OCI-M2 (cell line): Measurements from ENCODE around the gene PVR.
"Not testable (repeated sequence)": the region's sequence is repeated elsewhere in the genome, so short reads cannot be mapped to it uniquely, and the experiment has no call there.

Source experiments
- DNase-seq: peaks from one replicate; lab custom pipeline; 2025; ENCODE audit not compliant: unreplicated experiment; lab: John Stamatoyannopoulos, UW

The PVR gene

DNA sequence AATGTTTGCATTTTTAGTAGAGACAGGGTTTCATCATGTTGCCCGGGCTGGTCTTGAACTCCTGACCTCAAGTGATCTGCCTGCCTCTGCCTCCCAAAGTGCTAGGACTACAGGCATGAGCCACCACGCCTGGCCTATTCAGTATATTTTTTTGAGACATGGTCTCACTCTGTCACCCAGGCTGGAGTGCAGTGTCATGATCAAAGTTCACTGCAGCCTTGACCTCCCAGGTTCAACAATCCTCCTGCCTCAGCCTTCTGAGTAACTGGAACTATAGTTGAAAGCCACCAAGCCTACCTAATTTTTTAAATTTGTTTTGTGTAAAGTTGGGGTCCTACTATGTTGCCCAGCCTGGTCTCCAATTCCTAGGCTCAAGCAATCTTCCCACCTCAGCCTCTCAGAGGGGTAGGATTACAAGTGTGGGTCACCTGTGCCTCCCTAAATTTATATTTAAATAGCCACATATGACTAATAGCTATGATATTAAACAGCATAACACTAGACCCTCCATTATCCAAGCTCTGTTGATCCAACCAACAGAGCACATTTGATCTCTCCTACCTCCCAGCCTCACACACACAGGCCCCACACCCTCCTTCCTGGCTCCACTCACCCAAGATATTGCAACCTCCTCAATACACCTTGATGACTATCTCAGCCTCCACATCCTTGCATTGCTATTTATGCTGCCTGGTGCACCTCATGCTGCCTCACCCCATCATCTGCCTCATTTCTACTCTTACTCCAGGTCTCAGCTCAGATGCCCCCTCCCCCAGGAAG lies 25.5 kb downstream of the PVR start:
- DNase-seq: no peak

DNA sequence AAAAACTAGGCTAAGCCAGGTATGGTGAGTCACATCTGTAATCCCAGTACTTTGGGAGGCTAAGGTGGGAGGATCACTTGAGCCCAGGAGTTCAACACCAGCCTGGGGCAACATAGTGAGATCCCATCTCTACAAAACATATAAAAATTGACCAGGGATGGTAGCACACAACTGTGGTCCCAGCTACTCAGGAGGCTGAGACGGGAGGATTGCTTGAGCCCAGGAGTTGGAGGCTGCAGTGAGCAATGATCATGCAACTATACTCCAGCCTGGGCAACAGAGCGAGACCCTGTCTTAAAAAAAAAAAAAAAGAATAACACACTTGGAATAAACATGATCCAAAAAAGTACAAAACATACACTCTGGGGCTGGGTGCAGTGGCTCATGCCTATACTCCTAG lies 26.3 kb downstream of the PVR start:
- DNase-seq: not testable (repeated sequence)

DNA sequence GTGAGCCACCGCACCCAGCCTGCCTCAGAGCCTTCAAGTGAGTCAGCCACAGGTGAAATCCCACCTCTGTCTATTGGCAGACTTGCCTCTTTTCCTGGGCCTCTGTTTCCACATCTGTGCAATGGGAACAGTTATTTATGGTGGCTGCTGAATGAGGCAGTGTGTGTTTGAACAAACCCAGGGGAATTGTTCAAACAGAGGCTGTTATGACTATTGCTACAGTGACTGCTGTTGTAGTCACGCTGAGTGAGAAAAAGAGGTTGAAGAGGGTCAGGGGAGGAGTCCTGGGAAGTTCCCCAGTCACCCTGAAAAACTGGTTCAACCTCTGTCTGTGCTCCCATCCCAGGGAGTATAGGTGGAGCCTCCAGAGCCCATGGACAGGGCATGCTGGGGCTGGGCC lies 27.7 kb downstream of the PVR start, which contains the start of gene CEACAM19:
CEACAM19 (plus strand) TSS at position 83 of the 400 bp plus-strand sequence. CDS start 450 bp downstream, outside the sequence.
- no peak for DNase-seq

DNA sequence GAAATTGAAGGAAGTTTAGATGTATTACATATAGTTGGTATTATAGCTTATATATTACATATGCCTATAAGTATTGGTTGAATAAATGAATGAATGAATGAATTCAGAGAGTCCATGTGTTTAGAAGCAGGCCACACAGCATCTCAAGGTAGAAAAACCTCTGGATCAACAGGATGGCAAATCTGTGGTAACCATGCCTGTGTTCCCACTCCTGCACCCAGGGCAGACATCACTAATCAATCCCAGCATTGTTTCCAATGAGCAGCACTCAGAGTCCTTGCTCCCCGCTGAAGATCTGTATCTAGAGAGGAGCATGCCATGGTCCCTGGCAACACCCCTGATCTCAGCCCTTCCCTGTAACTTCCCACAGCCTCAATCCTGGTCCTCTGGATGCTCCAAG lies 28.5 kb downstream of the PVR start:
- no peak for DNase-seq

DNA sequence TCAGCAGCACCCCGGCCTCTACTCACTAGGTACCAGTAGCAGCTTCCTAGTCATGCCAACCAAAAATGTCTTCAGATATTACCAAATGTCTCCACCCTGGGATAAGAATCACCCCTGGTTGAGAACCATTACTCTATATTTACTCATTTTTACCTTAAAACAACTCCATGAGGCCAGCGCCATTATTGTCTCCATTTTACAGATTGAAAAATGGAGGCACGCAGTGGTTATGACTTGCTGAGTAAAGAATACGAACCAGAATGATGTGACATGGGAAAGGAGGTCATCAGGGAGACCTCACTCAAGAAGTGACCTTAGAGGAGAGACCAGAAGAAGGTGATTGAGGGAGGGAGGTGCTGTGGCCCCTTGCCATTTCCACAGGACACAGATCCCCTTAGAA lies 29.8 kb downstream of the PVR start:
- no peak for DNase-seq

DNA sequence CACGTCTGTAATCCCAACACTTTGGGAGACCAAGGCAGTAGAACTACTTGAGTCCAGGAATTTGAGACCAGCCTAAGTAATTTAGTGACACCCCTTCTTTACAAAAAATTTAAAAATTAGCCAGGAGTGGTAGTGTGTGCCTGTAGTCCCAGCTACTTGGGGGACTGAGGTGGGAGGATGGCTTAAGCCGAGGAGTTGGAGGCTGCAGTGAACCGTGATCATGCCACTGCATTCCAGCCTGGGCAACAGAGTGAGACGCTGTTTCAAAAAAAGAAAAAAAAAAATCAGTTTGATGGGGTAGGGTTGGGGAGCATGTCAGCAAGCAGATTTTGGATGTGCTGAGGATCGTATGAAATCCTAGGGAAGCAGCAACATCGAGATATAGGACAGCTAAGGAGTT lies 31.8 kb downstream of the PVR start:
- DNase-seq: no peak

DNA sequence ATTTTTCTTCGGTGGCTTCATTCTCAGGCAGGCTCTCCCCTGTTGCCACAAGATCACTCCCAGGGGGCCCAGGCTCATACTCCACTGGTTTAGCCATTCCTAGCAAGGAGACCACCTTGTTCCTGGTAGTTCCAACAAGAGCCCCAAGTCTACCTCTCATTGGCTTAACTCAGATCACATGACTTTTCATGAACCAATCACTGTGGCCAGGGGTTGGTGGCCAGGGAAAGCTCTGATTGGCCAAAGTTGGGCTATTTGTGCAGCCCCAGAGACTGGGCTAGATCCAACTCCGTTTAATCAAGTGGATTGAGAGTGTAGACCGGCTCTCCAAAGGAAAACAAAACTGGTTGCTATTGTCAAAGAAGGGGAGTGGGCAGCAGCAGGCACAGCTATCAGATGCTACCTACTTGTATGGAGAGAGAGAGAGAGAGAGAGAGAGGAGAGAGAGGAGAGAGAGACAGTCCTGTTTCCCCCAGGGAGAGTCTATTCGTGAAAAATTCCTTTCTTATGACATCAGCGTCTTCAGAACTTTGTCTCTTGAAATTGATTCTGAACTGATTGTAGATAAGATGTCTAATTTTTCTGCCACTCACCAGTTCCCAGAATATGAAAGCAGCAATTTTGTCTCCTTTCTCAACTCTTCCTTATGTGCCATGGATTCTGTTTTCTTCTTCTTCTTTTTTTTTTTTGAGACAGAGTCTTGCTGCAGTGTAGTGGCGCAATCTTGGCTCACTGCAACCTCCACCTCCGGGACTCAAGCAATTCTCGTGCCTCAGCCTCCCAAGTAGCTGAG lies 33.5 kb downstream of the PVR start:
- DNase-seq: no peak

DNA sequence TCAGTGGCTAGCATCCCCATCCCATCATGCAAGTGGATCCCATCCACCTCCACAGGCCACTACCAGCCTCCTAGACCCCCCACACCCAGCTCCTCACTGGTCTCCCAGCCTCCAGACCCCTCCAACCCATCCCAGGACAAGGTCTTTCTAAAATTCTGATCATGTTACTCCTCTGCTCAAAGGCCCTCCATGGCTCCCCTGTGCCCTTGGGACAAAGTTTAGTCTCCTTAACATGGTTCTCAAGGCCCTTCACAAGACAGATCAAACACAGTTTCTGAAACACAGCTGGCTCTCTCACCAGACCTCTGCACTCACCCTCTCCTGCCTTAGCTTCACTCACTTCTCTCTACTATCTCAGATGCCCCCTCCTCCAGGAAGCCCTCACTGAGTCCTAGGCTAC lies 36.8 kb downstream of the PVR start:
- DNase-seq: no peak

DNA sequence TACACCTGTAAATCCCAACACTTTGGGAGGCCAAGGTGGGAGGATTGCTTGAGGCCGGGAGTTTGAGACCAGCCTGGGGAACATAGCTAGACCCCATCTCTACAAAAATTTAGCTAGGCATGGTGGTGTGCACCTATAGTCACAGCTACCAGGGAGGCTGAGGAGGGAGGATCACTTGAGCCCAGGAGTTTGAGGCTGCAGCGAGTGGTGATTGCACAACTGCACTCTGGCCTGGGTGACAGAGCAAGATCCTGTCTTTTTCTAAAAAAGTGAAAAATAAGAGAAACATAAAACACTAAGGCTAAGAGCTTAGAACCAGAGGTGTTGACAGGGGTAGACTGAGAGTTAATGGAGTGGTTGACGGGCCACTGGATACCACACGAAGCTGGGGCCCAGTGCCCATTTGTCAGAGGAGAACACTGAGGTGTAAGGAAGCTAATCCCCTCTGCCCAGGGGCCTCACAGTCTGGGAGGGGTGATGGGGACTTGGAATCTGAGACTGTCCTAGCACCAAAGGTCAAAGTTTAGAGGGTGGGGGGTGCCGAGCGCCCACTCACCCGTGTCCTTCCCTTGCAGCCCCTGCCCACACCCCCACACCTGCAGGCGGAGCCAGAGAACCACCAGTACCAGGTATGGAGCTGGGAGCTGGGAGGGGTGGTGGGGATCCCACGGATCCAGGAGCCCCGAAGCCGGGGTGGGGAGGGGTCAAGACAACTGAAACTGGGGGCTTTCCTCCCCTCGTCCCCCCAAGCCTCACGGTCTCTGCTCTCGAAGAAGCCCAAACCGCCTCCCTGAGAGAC lies 38.5 kb downstream of the PVR start:
- DNase-seq: no peak

DNA sequence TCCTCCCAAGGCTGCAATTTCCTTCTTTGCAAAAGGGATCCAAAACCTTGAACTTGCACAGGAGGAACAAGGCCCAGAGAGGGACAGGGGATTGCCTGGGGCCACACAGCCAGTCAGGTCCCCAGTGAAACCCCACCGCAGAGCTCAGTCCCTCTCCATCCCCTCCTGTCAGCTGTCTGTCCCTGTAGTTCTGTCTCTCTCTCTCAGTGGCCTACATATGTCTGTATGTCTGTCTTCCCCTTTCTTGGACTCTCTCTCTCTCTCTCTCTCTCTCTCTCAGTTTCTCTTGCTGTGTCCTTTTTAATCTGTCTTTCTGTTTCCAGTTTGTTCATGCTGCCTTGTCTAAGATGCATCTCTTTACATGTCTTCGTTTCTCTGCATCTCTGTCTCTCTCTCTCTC lies 39.1 kb downstream of the PVR start:
- DNase-seq: no peak

DNA sequence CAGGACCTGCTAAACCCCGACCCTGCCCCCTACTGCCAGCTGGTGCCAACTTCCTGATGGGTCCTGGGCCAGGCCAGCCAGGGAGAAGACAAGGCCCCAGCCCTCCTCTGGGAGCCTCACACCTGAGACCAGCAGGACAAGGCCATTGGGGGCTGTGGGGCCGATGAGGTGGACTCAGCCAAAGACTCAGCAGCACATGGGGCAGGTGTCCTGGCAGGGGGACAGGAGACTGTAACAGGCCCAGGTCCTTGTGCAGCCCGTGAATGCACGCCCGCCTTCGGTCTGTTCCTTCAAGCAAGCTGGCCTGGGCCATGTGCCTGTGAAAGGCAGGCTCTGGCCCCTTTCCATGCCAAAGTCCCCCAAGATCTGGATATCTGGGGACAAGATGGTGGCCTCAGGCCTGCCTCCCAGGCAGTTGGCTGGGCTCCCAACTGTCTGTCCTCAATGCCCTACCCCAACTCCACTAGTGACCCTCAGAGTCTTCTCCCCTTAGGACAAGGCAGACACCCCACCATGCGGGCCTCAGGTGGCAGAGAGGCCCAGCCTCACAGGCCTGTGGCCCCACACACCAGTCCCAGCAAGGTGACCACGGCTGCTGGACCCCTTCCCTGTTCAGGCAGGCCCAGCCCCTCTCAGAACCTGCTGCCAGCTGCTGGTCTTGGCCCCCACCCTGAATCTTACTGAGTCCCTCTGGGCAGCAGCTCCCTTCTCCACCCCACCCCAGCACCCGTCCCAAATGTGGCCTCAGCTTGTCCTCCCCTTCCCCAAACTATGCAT lies 39.9 kb downstream of the PVR start:
- no peak for DNase-seq

DNA sequence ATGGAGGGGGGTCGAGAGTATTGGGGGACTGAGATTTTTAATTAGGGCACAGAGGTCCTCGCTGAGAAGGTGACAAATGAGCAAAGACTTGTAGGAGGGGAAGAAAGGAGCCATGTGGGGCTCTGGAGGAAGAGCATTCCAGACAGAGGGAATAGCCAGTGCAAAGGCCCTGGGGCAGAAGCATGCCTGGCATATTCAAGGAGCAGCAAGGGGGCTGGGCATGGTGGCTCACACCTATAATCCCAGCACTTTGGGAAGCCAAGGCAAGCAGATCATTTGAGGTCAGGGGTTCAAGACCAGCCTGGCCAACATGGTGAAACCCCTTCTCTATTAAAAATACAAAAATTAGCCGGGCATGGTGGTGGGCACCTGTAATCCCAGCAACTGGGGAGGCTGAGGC lies 40.7 kb downstream of the PVR start:
- not testable (repeated sequence) for DNase-seq

DNA sequence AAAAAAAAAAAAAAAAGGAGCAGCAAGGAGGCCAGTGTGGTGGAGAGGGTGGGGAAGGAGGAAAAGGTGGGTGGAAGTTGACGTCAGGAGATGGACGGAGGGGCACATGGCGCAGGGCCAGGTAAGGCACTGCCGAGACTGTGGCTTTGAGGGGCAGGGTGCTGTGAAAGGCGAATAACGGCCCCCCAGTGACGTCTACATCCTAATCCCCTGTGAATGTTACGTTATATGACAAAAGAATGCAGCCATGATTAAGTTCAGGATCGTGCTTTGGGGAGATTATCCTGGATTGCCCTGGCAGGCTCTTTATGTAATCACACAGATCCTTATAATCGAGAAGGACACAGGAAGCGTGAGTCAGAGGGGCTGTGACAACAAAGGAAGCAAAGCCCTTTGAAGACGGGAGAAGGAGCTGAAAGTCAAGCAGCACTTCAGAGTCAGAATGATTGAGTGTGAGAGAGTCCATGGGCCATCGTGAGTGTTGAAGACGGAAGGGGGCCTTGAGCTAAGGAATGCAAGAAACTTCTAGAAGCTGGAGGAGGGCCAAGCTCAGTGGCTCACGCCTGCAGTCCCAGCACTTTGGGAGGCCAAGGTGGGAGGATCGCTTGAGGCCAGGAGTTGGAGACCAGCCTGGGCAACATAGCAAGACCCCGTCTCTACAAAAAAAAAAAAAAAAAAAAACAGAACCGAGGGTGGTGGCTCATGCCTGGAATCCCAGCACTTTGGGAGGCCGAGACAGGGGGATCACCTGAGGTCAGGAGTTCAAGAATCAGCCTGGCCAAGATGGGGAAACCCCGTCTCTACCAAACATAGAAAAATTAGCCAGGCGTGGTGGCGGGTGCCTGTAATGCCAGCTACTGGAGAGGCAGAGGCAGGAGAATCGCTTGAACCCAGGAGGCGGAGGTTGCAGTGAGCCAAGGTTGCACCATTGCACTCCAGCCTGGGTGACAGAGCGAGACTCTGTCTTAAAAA lies 41.5 kb downstream of the PVR start:
- no peak for DNase-seq

DNA sequence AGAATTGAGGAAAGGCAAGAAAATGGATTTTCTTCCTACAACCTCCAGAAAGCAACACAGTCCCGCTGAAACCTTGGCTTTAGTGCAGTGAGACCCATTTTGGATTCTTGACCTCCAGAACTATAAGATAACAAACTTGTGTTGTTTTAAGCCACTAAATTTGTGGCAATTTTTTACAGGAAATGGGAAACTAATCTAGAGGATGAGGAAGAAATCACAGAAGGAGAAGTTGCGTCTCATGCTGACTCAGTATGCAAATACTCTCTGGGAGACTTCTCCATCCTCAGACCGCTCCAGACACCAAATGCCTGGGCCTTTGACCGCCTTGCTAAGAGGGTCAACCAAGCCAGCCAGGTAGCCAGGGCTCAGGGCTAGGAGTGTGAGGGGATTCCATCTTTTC lies 42.2 kb downstream of the PVR start:
- DNase-seq: no peak

DNA sequence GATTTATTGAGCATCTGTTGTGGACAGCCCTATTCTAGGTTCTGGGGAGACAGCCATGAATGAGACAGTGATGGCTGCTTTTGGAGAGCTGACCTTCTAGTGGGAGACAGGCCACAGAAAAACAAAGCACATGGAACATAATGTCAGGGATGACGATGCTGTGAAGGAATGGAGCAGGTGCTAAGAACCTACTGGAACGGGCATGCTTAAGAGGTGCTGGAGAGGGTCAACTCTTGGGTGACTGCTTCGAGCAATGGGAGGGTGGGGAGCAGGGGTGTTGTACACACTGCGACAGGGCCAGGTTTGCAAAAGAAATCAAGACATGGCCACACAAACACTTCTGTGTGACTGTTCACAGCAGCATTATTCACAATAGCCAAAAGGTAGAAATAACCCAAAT lies 43.2 kb downstream of the PVR start:
- no peak for DNase-seq

DNA sequence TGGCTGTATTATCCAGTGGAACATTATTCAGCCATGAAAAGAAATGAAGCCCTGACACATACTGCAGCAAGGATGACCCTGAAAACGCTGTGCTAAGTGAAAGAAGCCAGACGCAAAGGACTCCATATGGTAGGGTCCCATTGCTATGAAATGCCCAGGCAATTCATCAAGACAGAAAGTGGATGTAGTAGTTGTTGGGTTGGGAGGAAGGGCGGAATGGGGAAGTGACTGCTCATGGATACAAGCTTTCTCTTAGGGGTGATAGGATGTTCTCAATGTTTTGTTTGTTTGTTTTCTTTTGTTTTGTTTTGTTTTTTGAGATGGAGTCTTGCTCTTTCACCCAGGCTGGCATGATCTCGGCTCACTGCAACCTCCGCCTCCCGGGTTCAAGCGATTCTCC lies 44.2 kb downstream of the PVR start:
- DNase-seq: no peak

DNA sequence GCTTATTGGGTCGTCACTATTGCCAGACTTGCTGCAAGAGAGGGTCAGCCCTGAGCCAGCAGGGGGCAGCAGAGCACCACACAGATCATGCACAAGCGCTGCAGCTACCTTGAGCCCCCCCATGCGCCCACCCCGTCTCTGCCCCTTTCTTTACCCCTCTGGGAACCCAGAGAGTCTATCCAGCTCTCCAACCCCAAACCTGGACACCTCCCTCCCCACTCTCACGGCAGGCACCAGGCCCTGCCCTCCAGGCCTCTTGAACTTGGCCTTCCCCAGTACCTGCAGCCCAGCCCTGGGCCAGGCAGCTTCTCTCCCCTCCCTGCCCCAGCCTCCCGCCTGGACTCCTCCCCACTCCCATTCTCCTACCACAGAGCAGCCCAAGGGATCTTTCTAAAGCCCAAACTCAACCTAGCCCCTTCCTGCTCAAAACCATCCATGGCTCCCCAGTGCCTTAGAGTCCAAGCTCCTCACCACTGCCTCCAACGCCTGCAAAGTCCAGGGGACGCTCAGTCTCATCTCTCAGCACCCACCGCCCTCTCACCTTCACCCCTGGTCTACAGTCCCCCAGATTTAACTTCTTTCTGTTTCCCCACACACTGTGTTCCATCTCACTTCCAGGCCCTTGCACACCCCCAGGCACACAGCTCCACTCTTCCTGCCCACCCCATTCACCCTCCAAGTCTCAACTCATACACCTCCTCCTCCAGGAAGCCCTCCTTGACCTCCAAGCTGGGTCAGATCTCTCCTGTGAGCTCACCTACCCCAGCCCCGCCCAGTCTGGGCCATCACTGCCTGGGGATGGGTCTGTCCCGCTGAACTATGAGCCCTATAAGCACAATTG lies 45.8 kb downstream of the PVR start:
- no peak for DNase-seq

DNA sequence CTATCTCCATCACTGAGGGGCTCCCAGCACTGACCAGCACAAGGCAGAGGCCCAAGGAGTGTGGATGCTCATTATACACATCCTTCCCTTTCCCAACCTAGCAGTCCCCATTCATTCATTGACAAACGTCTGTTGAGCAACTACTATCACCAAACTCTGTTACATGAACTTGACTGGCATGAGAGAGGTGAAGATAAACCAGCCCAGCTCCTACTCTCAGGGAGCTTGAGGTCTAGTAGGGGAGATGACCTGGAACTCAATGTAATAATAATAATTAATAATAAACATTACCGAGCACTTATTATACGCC lies 46.4 kb downstream of the PVR start:
- no peak for DNase-seq

DNA sequence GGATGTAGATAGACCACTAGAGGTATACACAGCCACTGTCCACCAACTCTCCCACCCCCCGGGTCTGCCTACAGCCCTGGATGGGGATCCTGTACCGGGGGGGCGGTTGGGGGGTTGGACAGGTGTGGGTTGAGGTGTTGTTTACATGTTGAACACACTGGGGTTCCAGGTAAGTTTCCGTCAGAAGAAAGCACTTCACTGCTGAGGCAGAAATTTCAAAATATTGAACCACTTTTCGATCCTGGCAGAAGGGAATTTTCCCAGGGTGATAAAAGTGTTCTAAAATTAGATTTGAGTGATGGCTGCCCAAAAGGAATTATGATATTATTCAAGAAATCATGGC lies 48.6 kb downstream of the PVR start:
- DNase-seq: no peak
